ENCODE data around the gene SF3B5. TPM values are rescaled to one million over a fixed set of nuclear protein-coding genes. Genes with fewer than 3 reads are reported as not detected.
A peak's percentile ranks its signal among the peaks of the same experiment; 100 is the strongest.

Gene SF3B5
- total RNA-seq, 4 donors from 2014 or later, result 46.6 to 166 (median 97.2) TPM

- intact Hi-C loops (cut with DNase I; ENCODE audit: low total_unique reads), result no loop called here
- H3K27ac ChIP-seq, result no peak overlapping the region
- H3K4me3 ChIP-seq, result peak overlapping the region; percentile 33 to 46
- no peaks in the 10 kb centered on the region for H3K36me3 ChIP-seq
- TF ChIP-seq, protein P1, sequence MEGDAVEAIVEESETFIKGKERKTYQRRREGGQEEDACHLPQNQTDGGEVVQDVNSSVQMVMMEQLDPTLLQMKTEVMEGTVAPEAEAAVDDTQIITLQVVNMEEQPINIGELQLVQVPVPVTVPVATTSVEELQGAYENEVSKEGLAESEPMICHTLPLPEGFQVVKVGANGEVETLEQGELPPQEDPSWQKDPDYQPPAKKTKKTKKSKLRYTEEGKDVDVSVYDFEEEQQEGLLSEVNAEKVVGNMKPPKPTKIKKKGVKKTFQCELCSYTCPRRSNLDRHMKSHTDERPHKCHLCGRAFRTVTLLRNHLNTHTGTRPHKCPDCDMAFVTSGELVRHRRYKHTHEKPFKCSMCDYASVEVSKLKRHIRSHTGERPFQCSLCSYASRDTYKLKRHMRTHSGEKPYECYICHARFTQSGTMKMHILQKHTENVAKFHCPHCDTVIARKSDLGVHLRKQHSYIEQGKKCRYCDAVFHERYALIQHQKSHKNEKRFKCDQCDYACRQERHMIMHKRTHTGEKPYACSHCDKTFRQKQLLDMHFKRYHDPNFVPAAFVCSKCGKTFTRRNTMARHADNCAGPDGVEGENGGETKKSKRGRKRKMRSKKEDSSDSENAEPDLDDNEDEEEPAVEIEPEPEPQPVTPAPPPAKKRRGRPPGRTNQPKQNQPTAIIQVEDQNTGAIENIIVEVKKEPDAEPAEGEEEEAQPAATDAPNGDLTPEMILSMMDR (IDR thresholded peaks at IDR 0.05), result no peak
- no peak for TF ChIP-seq POLR2A (IDR thresholded peaks at IDR 0.05)
- peaks cover 0 to 14% of the 10 kb centered on the region in 2 donors for H3K27me3 ChIP-seq
- no peaks in the 10 kb centered on the region for H3K9me3 ChIP-seq
- DNase-seq, result no peak
- no peaks in the 10 kb centered on the region for H3K4me1 ChIP-seq
These were observed 32.1 kb downstream of the SF3B5 start for GRCh38 chr6:144063246-144063743.

- Histone ChIP-seq H3K9me3 (no peaks in the 10 kb centered on the region), H3K4me1 (no peaks in the 10 kb centered on the region), H3K4me3 (no peak overlapping the region), H3K27ac (no peak overlapping the region), H3K36me3 (no peaks in the 10 kb centered on the region), H3K27me3 (peaks cover 0 to 14% of the 10 kb centered on the region in 2 donors)
- DNase-seq, result no peak
- no peak for TF ChIP-seq POLR2A (IDR thresholded peaks at IDR 0.05)
- TF ChIP-seq, protein P1 (IDR thresholded peaks at IDR 0.05), result no peak
- intact Hi-C loops (cut with DNase I; ENCODE audit: low total_unique reads), result no loop called here
These were observed 32.6 kb downstream of the SF3B5 start for GRCh38 chr6:144062786-144063185.

DNA sequence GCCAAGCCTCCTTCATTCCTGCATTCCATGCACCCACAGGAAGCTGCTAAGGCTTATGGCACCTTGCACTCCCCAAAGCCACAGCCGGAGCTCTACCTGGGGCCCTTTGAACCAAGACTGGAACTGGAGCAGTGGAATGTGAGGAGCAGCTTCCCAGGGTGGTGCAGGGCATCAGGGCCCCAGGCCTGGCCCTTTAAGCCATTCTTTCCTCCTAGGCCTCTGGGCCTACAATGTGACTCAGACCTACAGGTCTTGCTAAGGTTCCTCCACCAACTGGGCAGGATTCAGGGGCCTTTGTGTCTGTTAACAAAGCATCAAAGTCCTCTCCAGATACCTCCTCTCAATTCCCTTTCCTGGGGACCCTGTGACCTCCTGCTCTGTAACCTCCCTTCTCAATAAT lies 36.2 kb downstream of the SF3B5 start:
- Histone ChIP-seq H3K36me3 (no peaks in the 10 kb centered on the region), H3K27me3 (no peaks in the 10 kb centered on the region), H3K4me1 (no peaks in the 10 kb centered on the region), H3K4me3 (no peak overlapping the region), H3K9me3 (no peaks in the 10 kb centered on the region), H3K27ac (no peak overlapping the region)
- no peak for DNase-seq
- TF ChIP-seq POLR2A (IDR thresholded peaks at IDR 0.05), result no peak
- TF ChIP-seq, protein P1 (IDR thresholded peaks at IDR 0.05), result no peak
- intact Hi-C loops (cut with DNase I; ENCODE audit: low total_unique reads), result no loop called here

- Histone ChIP-seq H3K4me3 (no peak overlapping the region), H3K4me1 (no peaks in the 10 kb centered on the region), H3K9me3 (no peaks in the 10 kb centered on the region), H3K36me3 (no peaks in the 10 kb centered on the region), H3K27me3 (no peaks in the 10 kb centered on the region), H3K27ac (no peak overlapping the region)
- intact Hi-C loops (cut with DNase I; ENCODE audit: low total_unique reads), result no loop called here
- TF ChIP-seq, protein P1 (IDR thresholded peaks at IDR 0.05), result no peak
- no peak for DNase-seq
These were observed 40.0 kb downstream of the SF3B5 start for GRCh38 chr6:144055121-144055931.

GRCh38 chr6:144053601-144054000 lies 41.8 kb downstream of the SF3B5 start:
- no peaks in the 10 kb centered on the region for H3K9me3 ChIP-seq
- intact Hi-C loops (cut with DNase I; ENCODE audit: low total_unique reads), result no loop called here
- no peak for TF ChIP-seq POLR2A (IDR thresholded peaks at IDR 0.05)
- TF ChIP-seq, protein P1 (IDR thresholded peaks at IDR 0.05), result no peak

More at GRCh38 chr6:144053601-144054000, 41.8 kb downstream of the SF3B5 start:
- H3K36me3 ChIP-seq, result no peaks in the 10 kb centered on the region
- no peaks in the 10 kb centered on the region for H3K27me3 ChIP-seq
- H3K4me3 ChIP-seq, result no peak overlapping the region
- DNase-seq, result no peak
- no peaks in the 10 kb centered on the region for H3K4me1 ChIP-seq
- no peak overlapping the region for H3K27ac ChIP-seq

All from uterus (tissue), 4 donors.